ENCODE measurements around the gene ENTPD5.
"Not testable (repeated sequence)": the region's sequence is repeated elsewhere in the genome, so short reads cannot be mapped to it uniquely, and the experiment has no call there.

ENTPD5 gene

DNA sequence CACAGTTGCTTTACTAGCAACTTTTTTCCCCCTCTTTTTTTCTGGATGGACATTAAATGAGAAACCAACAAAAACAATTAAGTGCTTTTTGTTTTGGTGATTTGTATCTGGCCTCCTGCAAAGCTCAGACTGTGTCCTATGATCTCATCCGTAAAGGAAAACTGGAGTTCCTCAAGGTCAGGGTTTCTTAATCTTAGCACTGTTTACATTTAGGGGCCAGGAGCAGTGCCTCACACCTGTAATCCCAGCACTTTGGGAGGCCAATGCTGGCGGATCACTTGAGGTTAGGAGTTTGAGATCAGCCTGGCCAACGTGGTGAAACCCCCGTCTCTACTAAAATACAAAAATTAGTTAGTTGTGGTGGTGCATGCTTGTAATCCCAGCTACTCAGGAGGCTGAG lies 28.0 kb downstream of the ENTPD5 start:
- no peak for ATAC-seq
- no peak for TF ChIP-seq OSR1 (CRISPR knock-in tag; IDR thresholded peaks at IDR 0.05)
- TF ChIP-seq, protein P1, sequence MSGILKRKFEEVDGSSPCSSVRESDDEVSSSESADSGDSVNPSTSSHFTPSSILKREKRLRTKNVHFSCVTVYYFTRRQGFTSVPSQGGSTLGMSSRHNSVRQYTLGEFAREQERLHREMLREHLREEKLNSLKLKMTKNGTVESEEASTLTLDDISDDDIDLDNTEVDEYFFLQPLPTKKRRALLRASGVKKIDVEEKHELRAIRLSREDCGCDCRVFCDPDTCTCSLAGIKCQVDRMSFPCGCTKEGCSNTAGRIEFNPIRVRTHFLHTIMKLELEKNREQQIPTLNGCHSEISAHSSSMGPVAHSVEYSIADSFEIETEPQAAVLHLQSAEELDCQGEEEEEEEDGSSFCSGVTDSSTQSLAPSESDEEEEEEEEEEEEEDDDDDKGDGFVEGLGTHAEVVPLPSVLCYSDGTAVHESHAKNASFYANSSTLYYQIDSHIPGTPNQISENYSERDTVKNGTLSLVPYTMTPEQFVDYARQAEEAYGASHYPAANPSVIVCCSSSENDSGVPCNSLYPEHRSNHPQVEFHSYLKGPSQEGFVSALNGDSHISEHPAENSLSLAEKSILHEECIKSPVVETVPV (CRISPR knock-in tag; IDR thresholded peaks at IDR 0.05), result no peak
- no peak for TF ChIP-seq ARNTL (CRISPR knock-in tag; IDR thresholded peaks at IDR 0.05; ENCODE audit: borderline replicate concordance, low read depth)
- no peak for TF ChIP-seq GLIS3 (CRISPR knock-in tag; IDR thresholded peaks at IDR 0.05)
- TF ChIP-seq BACH2 (CRISPR knock-in tag; IDR thresholded peaks at IDR 0.05; ENCODE audit: borderline replicate concordance), result no peak
- no peak for TF ChIP-seq TOX (CRISPR knock-in tag; IDR thresholded peaks at IDR 0.05; ENCODE audit: borderline replicate concordance)
- TF ChIP-seq SNAI2 (CRISPR knock-in tag; IDR thresholded peaks at IDR 0.05), result no peak
- TF ChIP-seq, protein P2, sequence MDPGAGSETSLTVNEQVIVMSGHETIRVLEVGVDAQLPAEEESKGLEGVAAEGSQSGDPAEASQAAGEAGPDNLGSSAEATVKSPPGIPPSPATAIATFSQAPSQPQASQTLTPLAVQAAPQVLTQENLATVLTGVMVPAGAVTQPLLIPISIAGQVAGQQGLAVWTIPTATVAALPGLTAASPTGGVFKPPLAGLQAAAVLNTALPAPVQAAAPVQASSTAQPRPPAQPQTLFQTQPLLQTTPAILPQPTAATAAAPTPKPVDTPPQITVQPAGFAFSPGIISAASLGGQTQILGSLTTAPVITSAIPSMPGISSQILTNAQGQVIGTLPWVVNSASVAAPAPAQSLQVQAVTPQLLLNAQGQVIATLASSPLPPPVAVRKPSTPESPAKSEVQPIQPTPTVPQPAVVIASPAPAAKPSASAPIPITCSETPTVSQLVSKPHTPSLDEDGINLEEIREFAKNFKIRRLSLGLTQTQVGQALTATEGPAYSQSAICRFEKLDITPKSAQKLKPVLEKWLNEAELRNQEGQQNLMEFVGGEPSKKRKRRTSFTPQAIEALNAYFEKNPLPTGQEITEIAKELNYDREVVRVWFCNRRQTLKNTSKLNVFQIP (CRISPR knock-in tag; IDR thresholded peaks at IDR 0.05; ENCODE audit: borderline replicate concordance, low read depth), result no peak
- TF ChIP-seq ZFP30 (CRISPR knock-in tag; IDR thresholded peaks at IDR 0.05), result no peak
- no peak for TF ChIP-seq TSHZ2 (CRISPR knock-in tag; IDR thresholded peaks at IDR 0.05)
- no peak for TF ChIP-seq ZNF565 (CRISPR knock-in tag; conservative IDR thresholded peaks at IDR 0.05; ENCODE audit: low read depth)
- no peak for TF ChIP-seq CSDC2 (CRISPR knock-in tag; IDR thresholded peaks at IDR 0.05)
- TF ChIP-seq RARB (CRISPR knock-in tag; IDR thresholded peaks at IDR 0.05), result no peak
- TF ChIP-seq ZC3H10 (CRISPR knock-in tag; IDR thresholded peaks at IDR 0.05), result no peak
- TF ChIP-seq, protein P3, sequence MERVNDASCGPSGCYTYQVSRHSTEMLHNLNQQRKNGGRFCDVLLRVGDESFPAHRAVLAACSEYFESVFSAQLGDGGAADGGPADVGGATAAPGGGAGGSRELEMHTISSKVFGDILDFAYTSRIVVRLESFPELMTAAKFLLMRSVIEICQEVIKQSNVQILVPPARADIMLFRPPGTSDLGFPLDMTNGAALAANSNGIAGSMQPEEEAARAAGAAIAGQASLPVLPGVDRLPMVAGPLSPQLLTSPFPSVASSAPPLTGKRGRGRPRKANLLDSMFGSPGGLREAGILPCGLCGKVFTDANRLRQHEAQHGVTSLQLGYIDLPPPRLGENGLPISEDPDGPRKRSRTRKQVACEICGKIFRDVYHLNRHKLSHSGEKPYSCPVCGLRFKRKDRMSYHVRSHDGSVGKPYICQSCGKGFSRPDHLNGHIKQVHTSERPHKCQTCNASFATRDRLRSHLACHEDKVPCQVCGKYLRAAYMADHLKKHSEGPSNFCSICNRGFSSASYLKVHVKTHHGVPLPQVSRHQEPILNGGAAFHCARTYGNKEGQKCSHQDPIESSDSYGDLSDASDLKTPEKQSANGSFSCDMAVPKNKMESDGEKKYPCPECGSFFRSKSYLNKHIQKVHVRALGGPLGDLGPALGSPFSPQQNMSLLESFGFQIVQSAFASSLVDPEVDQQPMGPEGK (CRISPR knock-in tag; IDR thresholded peaks at IDR 0.05; ENCODE audit: borderline replicate concordance), result no peak
- no peak for TF ChIP-seq ZNF70 (CRISPR knock-in tag; IDR thresholded peaks at IDR 0.05)
- no peak for TF ChIP-seq PPARA (CRISPR knock-in tag; IDR thresholded peaks at IDR 0.05; ENCODE audit: borderline replicate concordance)
- TF ChIP-seq TCF4 (CRISPR knock-in tag; IDR thresholded peaks at IDR 0.05; ENCODE audit: borderline replicate concordance), result no peak

GRCh38 chr14:73988656-73989055 lies 30.4 kb downstream of the ENTPD5 start:
- ATAC-seq, result not testable (repeated sequence)

DNA sequence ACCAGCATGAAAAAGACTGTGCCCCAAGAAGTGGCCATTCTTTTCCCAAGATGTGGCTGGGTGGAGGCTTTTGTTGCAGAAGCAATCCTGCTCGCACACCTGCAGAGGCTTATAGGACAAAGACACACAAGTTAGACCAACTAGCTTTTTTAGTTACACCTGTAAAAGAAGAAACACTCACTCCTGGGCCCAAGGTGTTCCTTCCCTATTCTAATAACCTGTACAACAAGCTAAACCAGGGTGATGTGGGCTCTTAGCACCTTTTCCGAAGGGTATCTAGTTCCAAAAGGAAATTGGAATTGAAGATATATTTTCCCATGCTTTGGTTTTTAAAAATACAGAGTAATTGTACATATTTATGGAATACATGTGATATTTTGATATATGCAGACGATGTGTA lies 31.0 kb downstream of the ENTPD5 start:
- TF ChIP-seq GLIS3 (CRISPR knock-in tag; IDR thresholded peaks at IDR 0.05) (no peak), BACH2 (CRISPR knock-in tag; IDR thresholded peaks at IDR 0.05; ENCODE audit: borderline replicate concordance) (no peak), ZC3H10 (CRISPR knock-in tag; IDR thresholded peaks at IDR 0.05) (no peak), RARB (CRISPR knock-in tag; IDR thresholded peaks at IDR 0.05) (no peak), CREB5 (CRISPR knock-in tag; IDR thresholded peaks at IDR 0.05; ENCODE audit: low read depth) (no peak)
- TF ChIP-seq, protein P1 (CRISPR knock-in tag; IDR thresholded peaks at IDR 0.05), result no peak
- ATAC-seq, result no peak

Data from SK-N-SH treated with all-trans-retinoic acid at 6 μM for 48 hours (cell line).